GM23338 (cell line): ENCODE data around the gene ZBTB8B. TPM values are rescaled to one million over a fixed set of nuclear protein-coding genes. Genes with fewer than 3 reads are reported as not detected.

ENCODE experiments used
- ATAC-seq: fragments of 200-7000 bp; cut with Tn5 transposase; 3 replicates; pipeline ENCODE4 v1.9.1; 2020
- DNase-seq: peaks from one replicate; pipeline ENCODE4 v3.0.0-alpha.2; 2015; ENCODE audit warnings: low spot score
- H2AFZ ChIP-seq: fragments of 200-600 bp; sonication (generic); 2 replicates; pipeline ENCODE4 v1.8.0; 2016; ENCODE audit warnings: antibody characterized with exemption, mild to moderate bottlenecking, moderate library complexity
- H3F3A ChIP-seq: fragments of 200-600 bp; sonication (generic); replicated peaks from 2 replicates; pipeline ENCODE4 v1.8.0; 2017; ENCODE audit warnings: antibody characterized with exemption, mixed run types, low read depth
- H3K27ac ChIP-seq: fragments of 200-600 bp; sonication (generic); 2 replicates; pipeline ENCODE4 v1.6.1; 2016; ENCODE audit warnings: low read depth
- H3K27me3 ChIP-seq: fragments of 200-600 bp; sonication (generic); 2 replicates; pipeline ENCODE4 v1.8.0; 2016; ENCODE audit warnings: mild to moderate bottlenecking, mixed run types, moderate library complexity; ENCODE audit not compliant: insufficient read depth
- H3K36me3 ChIP-seq: fragments of 200-600 bp; sonication (generic); 2 replicates; pipeline ENCODE4 v1.8.0; 2016; ENCODE audit warnings: mild to moderate bottlenecking; ENCODE audit not compliant: insufficient read depth
- H3K4me1 ChIP-seq: fragments of 200-600 bp; sonication (generic); 2 replicates; pipeline ENCODE4 v1.8.0; 2016; ENCODE audit warnings: mild to moderate bottlenecking, moderate library complexity; ENCODE audit not compliant: insufficient read depth
- H3K4me2 ChIP-seq: fragments of 200-600 bp; sonication (generic); 2 replicates; pipeline ENCODE4 v1.7.1; 2017; ENCODE audit warnings: mixed run types
- H3K4me3 ChIP-seq: fragments of 200-600 bp; sonication (generic); 2 replicates; pipeline ENCODE4 v1.6.1; 2016; ENCODE audit warnings: mixed run types
- H3K79me2 ChIP-seq: fragments of 200-600 bp; sonication (generic); replicated peaks from 2 replicates; pipeline ENCODE4 v1.8.0; 2017; ENCODE audit warnings: mild to moderate bottlenecking; ENCODE audit not compliant: insufficient read depth
- H3K9me2 ChIP-seq: fragments of 200-600 bp; sonication (generic); 2 replicates; pipeline ENCODE4 v1.8.0; 2017; ENCODE audit not compliant: insufficient read depth
- H4K20me1 ChIP-seq: fragments of 200-600 bp; sonication (generic); replicated peaks from 2 replicates; pipeline ENCODE4 v1.8.0; 2017; ENCODE audit warnings: mild to moderate bottlenecking; ENCODE audit not compliant: insufficient read depth
- H3K27ac Mint-ChIP-seq: 2 replicates; pipeline ENCODE4 v1.8.0; 2020; ENCODE audit warnings: inconsistent platforms, mild to moderate bottlenecking, moderate library complexity, mixed read lengths
- H3K27me3 Mint-ChIP-seq: 3 replicates; pipeline ENCODE4 v1.8.0; 2022; ENCODE audit warnings: low read depth, mild to moderate bottlenecking, moderate library complexity, mixed read lengths, inconsistent platforms; ENCODE audit not compliant: insufficient read depth, poor library complexity
- H3K36me3 Mint-ChIP-seq: 3 replicates; pipeline ENCODE4 v1.8.0; 2021; ENCODE audit warnings: low read depth, mild to moderate bottlenecking, inconsistent platforms, moderate library complexity, mixed read lengths
- H3K4me1 Mint-ChIP-seq: 3 replicates; pipeline ENCODE4 v1.8.0; 2020; ENCODE audit warnings: mild to moderate bottlenecking, inconsistent platforms, mixed read lengths
- H3K4me3 Mint-ChIP-seq: 3 replicates; pipeline ENCODE4 v1.8.0; 2021; ENCODE audit warnings: moderate library complexity, mild to moderate bottlenecking, inconsistent platforms, mixed read lengths
- H3K9me3 Mint-ChIP-seq: 3 replicates; pipeline ENCODE4 v1.8.0; 2020; ENCODE audit warnings: moderate library complexity, mild to moderate bottlenecking, inconsistent platforms, mixed read lengths
- CREB1 ChIP-seq: fragments of 250-450 bp; sonication (Bioruptor Pico); IDR thresholded peaks from 2 replicates; pipeline ENCODE4 v1.5.0; 2020; ENCODE audit warnings: low read depth, mild to moderate bottlenecking, moderate library complexity
- EZH2 ChIP-seq: fragments of 200-600 bp; sonication (generic); IDR thresholded peaks from one replicate; pipeline ENCODE4 v1.8.0; 2017; ENCODE audit warnings: antibody characterized with exemption, mild to moderate bottlenecking, low read depth; ENCODE audit not compliant: unreplicated experiment
- EZH2phosphoT487 ChIP-seq: fragments of 200-600 bp; sonication (generic); IDR thresholded peaks from one replicate; pipeline ENCODE4 v1.8.1; 2018; ENCODE audit warnings: antibody characterized with exemption; ENCODE audit not compliant: unreplicated experiment
- JUNB ChIP-seq: IDR thresholded peaks from one replicate; pipeline ENCODE4 v1.6.1; 2016; ENCODE audit warnings: antibody characterized with exemption; ENCODE audit not compliant: unreplicated experiment
- NANOG ChIP-seq: IDR thresholded peaks from 2 replicates; pipeline ENCODE4 v1.6.1; 2016; ENCODE audit warnings: antibody characterized with exemption, borderline replicate concordance
- POLR2AphosphoS5 ChIP-seq: IDR thresholded peaks from 2 replicates; pipeline ENCODE4 v1.6.1; 2016; ENCODE audit warnings: antibody characterized with exemption, low read depth
- STAT1 ChIP-seq: IDR thresholded peaks from one replicate; pipeline ENCODE4 v1.6.1; 2016; ENCODE audit warnings: antibody characterized with exemption; ENCODE audit not compliant: unreplicated experiment
- ZNF114 ChIP-seq: fragments of 250-450 bp; sonication (Bioruptor Pico); IDR thresholded peaks from 2 replicates; pipeline ENCODE4 v1.5.0; 2020; ENCODE audit warnings: mild to moderate bottlenecking, moderate library complexity
- ZNF331 ChIP-seq: fragments of 250-450 bp; sonication (Bioruptor Pico); IDR thresholded peaks from 2 replicates; pipeline ENCODE4 v1.5.0; 2020; ENCODE audit warnings: low read depth, mild to moderate bottlenecking, moderate library complexity
- polyA plus RNA-seq: library from polyadenylated mRNA; unstranded; fragments of >200 nt; fragmentation: Nextera tagmentation; extraction: Ambion mirVana; gene quantifications from 2 replicates; pipeline ENCODE4 v1.2.1, GENCODE V29; 2016
- total RNA-seq: library from RNA; depleted of rRNA; stranded (reverse); fragments of >200 nt; shearing (Covaris generic); gene quantifications from 2 replicates; pipeline ENCODE4 v1.2.3, GENCODE V29; 2014
- TF ChIP-seq, protein P1 (sequence below), 2 experiments: fragments of 200-600 bp in 1 of 2; sonication (generic) in 1 of 2; conservative IDR thresholded peaks; 2 replicates each; pipeline versions ENCODE4 v1.5.1 to v1.6.1; 2016 to 2017; ENCODE audit warnings: antibody characterized with exemption in 2 of 2, low read depth in 2 of 2, mild to moderate bottlenecking in 2 of 2, moderate library complexity in 1 of 2
- TF ChIP-seq, protein P2 (sequence below): IDR thresholded peaks from one replicate; pipeline ENCODE4 v1.6.1; 2018; ENCODE audit warnings: antibody characterized with exemption; ENCODE audit not compliant: unreplicated experiment
- TF ChIP-seq, protein P3 (sequence below): IDR thresholded peaks from 2 replicates; pipeline ENCODE4 v1.6.1; 2016; ENCODE audit warnings: antibody characterized with exemption
- TF ChIP-seq, protein P4 (sequence below): fragments of 250-450 bp; sonication (Bioruptor Pico); IDR thresholded peaks from 2 replicates; pipeline ENCODE4 v1.5.0; 2020; ENCODE audit warnings: mild to moderate bottlenecking, moderate library complexity

Gene ZBTB8B
- total and polyA plus RNA-seq, 2 experiments from 2014 or later, result 0.95 to 4.2 TPM

DNA sequence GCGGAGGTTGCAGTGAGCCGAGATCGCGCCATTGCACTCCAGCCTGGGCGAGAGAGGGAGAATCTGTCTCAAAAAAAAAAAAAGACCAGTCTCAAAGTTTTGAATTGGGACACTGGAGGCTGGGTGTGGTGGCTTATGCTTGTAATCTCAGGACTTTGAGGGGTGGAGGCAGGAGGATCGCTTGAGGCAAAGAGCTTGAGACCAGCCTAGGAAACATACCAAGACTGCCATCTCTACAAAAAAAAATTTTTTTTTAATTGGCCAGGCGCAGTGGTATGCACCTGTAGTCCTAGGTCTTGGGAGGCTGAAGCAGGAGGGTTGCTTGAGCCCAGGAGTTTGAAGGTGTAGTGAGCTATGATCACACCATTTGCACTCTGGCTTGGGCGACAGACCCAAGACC lies 3.9 kb downstream of the ZBTB8B start:
- TF ChIP-seq POLR2AphosphoS5 (no peak), EZH2phosphoT487 (no peak), ZNF114 (no peak), NANOG (no peak), ZNF331 (CRISPR knock-in tag) (no peak), CREB1 (CRISPR knock-in tag) (no peak), STAT1 (no peak), EZH2 (no peak), JUNB (no peak)
- TF ChIP-seq, protein P1, sequence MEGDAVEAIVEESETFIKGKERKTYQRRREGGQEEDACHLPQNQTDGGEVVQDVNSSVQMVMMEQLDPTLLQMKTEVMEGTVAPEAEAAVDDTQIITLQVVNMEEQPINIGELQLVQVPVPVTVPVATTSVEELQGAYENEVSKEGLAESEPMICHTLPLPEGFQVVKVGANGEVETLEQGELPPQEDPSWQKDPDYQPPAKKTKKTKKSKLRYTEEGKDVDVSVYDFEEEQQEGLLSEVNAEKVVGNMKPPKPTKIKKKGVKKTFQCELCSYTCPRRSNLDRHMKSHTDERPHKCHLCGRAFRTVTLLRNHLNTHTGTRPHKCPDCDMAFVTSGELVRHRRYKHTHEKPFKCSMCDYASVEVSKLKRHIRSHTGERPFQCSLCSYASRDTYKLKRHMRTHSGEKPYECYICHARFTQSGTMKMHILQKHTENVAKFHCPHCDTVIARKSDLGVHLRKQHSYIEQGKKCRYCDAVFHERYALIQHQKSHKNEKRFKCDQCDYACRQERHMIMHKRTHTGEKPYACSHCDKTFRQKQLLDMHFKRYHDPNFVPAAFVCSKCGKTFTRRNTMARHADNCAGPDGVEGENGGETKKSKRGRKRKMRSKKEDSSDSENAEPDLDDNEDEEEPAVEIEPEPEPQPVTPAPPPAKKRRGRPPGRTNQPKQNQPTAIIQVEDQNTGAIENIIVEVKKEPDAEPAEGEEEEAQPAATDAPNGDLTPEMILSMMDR (conservative IDR thresholded peaks at IDR 0.05; ENCODE audit: low read depth in 2 of 2), result no peak
- TF ChIP-seq, protein P2, sequence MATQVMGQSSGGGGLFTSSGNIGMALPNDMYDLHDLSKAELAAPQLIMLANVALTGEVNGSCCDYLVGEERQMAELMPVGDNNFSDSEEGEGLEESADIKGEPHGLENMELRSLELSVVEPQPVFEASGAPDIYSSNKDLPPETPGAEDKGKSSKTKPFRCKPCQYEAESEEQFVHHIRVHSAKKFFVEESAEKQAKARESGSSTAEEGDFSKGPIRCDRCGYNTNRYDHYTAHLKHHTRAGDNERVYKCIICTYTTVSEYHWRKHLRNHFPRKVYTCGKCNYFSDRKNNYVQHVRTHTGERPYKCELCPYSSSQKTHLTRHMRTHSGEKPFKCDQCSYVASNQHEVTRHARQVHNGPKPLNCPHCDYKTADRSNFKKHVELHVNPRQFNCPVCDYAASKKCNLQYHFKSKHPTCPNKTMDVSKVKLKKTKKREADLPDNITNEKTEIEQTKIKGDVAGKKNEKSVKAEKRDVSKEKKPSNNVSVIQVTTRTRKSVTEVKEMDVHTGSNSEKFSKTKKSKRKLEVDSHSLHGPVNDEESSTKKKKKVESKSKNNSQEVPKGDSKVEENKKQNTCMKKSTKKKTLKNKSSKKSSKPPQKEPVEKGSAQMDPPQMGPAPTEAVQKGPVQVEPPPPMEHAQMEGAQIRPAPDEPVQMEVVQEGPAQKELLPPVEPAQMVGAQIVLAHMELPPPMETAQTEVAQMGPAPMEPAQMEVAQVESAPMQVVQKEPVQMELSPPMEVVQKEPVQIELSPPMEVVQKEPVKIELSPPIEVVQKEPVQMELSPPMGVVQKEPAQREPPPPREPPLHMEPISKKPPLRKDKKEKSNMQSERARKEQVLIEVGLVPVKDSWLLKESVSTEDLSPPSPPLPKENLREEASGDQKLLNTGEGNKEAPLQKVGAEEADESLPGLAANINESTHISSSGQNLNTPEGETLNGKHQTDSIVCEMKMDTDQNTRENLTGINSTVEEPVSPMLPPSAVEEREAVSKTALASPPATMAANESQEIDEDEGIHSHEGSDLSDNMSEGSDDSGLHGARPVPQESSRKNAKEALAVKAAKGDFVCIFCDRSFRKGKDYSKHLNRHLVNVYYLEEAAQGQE, result no peak
- TF ChIP-seq, protein P3, sequence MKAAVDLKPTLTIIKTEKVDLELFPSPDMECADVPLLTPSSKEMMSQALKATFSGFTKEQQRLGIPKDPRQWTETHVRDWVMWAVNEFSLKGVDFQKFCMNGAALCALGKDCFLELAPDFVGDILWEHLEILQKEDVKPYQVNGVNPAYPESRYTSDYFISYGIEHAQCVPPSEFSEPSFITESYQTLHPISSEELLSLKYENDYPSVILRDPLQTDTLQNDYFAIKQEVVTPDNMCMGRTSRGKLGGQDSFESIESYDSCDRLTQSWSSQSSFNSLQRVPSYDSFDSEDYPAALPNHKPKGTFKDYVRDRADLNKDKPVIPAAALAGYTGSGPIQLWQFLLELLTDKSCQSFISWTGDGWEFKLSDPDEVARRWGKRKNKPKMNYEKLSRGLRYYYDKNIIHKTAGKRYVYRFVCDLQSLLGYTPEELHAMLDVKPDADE, result no peak
- TF ChIP-seq, protein P4, sequence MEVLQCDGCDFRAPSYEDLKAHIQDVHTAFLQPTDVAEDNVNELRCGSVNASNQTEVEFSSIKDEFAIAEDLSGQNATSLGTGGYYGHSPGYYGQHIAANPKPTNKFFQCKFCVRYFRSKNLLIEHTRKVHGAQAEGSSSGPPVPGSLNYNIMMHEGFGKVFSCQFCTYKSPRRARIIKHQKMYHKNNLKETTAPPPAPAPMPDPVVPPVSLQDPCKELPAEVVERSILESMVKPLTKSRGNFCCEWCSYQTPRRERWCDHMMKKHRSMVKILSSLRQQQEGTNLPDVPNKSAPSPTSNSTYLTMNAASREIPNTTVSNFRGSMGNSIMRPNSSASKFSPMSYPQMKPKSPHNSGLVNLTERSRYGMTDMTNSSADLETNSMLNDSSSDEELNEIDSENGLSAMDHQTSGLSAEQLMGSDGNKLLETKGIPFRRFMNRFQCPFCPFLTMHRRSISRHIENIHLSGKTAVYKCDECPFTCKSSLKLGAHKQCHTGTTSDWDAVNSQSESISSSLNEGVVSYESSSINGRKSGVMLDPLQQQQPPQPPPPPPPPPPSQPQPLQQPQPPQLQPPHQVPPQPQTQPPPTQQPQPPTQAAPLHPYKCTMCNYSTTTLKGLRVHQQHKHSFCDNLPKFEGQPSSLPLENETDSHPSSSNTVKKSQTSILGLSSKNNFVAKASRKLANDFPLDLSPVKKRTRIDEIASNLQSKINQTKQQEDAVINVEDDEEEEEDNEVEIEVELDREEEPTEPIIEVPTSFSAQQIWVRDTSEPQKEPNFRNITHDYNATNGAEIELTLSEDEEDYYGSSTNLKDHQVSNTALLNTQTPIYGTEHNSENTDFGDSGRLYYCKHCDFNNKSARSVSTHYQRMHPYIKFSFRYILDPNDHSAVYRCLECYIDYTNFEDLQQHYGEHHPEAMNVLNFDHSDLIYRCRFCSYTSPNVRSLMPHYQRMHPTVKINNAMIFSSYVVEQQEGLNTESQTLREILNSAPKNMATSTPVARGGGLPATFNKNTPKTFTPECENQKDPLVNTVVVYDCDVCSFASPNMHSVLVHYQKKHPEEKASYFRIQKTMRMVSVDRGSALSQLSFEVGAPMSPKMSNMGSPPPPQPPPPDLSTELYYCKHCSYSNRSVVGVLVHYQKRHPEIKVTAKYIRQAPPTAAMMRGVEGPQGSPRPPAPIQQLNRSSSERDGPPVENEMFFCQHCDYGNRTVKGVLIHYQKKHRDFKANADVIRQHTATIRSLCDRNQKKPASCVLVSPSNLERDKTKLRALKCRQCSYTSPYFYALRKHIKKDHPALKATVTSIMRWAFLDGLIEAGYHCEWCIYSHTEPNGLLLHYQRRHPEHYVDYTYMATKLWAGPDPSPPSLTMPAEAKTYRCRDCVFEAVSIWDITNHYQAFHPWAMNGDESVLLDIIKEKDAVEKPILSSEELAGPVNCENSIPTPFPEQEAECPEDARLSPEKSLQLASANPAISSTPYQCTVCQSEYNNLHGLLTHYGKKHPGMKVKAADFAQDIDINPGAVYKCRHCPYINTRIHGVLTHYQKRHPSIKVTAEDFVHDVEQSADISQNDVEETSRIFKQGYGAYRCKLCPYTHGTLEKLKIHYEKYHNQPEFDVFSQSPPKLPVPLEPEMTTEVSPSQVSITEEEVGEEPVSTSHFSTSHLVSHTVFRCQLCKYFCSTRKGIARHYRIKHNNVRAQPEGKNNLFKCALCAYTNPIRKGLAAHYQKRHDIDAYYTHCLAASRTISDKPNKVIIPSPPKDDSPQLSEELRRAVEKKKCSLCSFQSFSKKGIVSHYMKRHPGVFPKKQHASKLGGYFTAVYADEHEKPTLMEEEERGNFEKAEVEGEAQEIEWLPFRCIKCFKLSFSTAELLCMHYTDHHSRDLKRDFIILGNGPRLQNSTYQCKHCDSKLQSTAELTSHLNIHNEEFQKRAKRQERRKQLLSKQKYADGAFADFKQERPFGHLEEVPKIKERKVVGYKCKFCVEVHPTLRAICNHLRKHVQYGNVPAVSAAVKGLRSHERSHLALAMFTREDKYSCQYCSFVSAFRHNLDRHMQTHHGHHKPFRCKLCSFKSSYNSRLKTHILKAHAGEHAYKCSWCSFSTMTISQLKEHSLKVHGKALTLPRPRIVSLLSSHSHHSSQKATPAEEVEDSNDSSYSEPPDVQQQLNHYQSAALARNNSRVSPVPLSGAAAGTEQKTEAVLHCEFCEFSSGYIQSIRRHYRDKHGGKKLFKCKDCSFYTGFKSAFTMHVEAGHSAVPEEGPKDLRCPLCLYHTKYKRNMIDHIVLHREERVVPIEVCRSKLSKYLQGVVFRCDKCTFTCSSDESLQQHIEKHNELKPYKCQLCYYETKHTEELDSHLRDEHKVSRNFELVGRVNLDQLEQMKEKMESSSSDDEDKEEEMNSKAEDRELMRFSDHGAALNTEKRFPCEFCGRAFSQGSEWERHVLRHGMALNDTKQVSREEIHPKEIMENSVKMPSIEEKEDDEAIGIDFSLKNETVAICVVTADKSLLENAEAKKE (CRISPR knock-in tag), result no peak
- H3K27me3 Mint-ChIP-seq, result peaks cover 10% of the 10 kb centered on the region
- no peaks in the 10 kb centered on the region for H3K27me3 ChIP-seq
- H3K27ac Mint-ChIP-seq, result no peak overlapping the region
- peaks cover 15% of the 10 kb centered on the region for H3K79me2 ChIP-seq
- H3K36me3 ChIP-seq, result no peaks in the 10 kb centered on the region
- H3K36me3 Mint-ChIP-seq, result no peaks in the 10 kb centered on the region; the same call in 1 of the 3 replicates
- H3K9me3 Mint-ChIP-seq, result no peaks in the 10 kb centered on the region
- H3K27ac ChIP-seq, result no peak overlapping the region
- no peaks in the 10 kb centered on the region for H3F3A ChIP-seq
- no peak overlapping the region for H2AFZ ChIP-seq
- H3K4me1 Mint-ChIP-seq, result peaks cover 3% of the 10 kb centered on the region; the same call in 2 of the 3 replicates
- peaks cover 8% of the 10 kb centered on the region; the same call in 1 of the 2 replicates for H3K4me1 ChIP-seq
- ATAC-seq (no peak), DNase-seq (no peak)
- H3K4me3 ChIP-seq, result no peak overlapping the region
- no peak overlapping the region for H3K4me2 ChIP-seq
- H4K20me1 ChIP-seq, result no peaks in the 10 kb centered on the region; the same call in 1 of the 2 replicates
- H3K4me3 Mint-ChIP-seq, result no peak overlapping the region
- no peaks in the 10 kb centered on the region for H3K9me2 ChIP-seq
